Calu3 (cell line): ENCODE results near the gene CLCNKA. TPM values are rescaled to one million over a fixed set of nuclear protein-coding genes. Genes with fewer than 3 reads are reported as not detected.
A peak's percentile ranks its signal among the peaks of the same experiment; 100 is the strongest.

Experiments
- BruUV-seq: library from RNA; stranded (reverse); fragments of 400-500 nt; replicated peaks from 2 replicates; lab custom pipeline; 2021; lab: Mats Ljungman, UMichigan
- CTCF ChIA-PET: fragments of 300-600 bp; sonication (Branson Sonifier 250); formaldehyde crosslinking; loops from one replicate; lab custom pipeline; 2022; ENCODE audit warnings: antibody characterized with exemption; lab: Charles Lee
- DNase-seq: peaks from one replicate; pipeline ENCODE4 v3.0.0; 2022
- H3K27ac Mint-ChIP-seq: one replicate; pipeline ENCODE4 v1.8.0; 2022; ENCODE audit warnings: mixed read lengths; ENCODE audit not compliant: unreplicated experiment
- H3K27me3 Mint-ChIP-seq: one replicate; pipeline ENCODE4 v1.8.0; 2022; ENCODE audit warnings: mixed read lengths; ENCODE audit not compliant: unreplicated experiment
- H3K36me3 Mint-ChIP-seq: one replicate; pipeline ENCODE4 v1.8.0; 2022; ENCODE audit warnings: mild to moderate bottlenecking, moderate library complexity, mixed read lengths; ENCODE audit not compliant: insufficient read depth, unreplicated experiment
- H3K4me1 Mint-ChIP-seq: one replicate; pipeline ENCODE4 v1.8.0; 2022; ENCODE audit warnings: mild to moderate bottlenecking, low read depth, mixed read lengths; ENCODE audit not compliant: unreplicated experiment
- H3K4me3 Mint-ChIP-seq: one replicate; pipeline ENCODE4 v1.8.0; 2022; ENCODE audit warnings: mild to moderate bottlenecking, low read depth, moderate library complexity, mixed read lengths; ENCODE audit not compliant: unreplicated experiment
- H3K9me3 Mint-ChIP-seq: one replicate; pipeline ENCODE4 v1.8.0; 2022; ENCODE audit warnings: low read depth, mixed read lengths; ENCODE audit not compliant: unreplicated experiment
- CTCF ChIP-seq: fragments of 200-600 bp; IDR thresholded peaks from one replicate; pipeline ENCODE4 v1.8.0; 2022; ENCODE audit warnings: antibody characterized with exemption; ENCODE audit not compliant: unreplicated experiment
- intact Hi-C: fragments of 100-400 bp; cut with micrococcal nuclease; formaldehyde crosslinking; loops from one replicate; pipeline ENCODE4 v1.10.0; 2022; ENCODE audit not compliant: unreplicated experiment
- total RNA-seq: library from RNA; stranded (reverse); gene quantifications from 2 replicates; pipeline ENCODE4 v1.2.3, GENCODE V29; 2022

Gene CLCNKA
- total RNA-seq, 1 experiment from 2014 or later, result not detected

GRCh38 chr1:16070640-16071355 lies 49.0 kb downstream of the CLCNKA start:
- no peak overlapping the region for H3K4me3 Mint-ChIP-seq
- intact Hi-C loops, result no loop called here
- no peak for TF ChIP-seq CTCF
- CTCF ChIA-PET, result interaction anchor here (0.5 kb wide), 1 partner anchor 109 kb away, joined by 3 read pairs; no protein-coding TSS in a partner anchor
- DNase-seq, result no peak
- H3K27ac Mint-ChIP-seq, result no peak overlapping the region
- peaks cover 16% of the 10 kb centered on the region for H3K4me1 Mint-ChIP-seq
- H3K36me3 Mint-ChIP-seq, result no peaks in the 10 kb centered on the region
- no TSS peak for BruUV-seq
- H3K9me3 Mint-ChIP-seq, result no peaks in the 10 kb centered on the region
- H3K27me3 Mint-ChIP-seq, result peaks cover under 1% of the 10 kb centered on the region

GRCh38 chr1:16071614-16072013 lies 49.8 kb downstream of the CLCNKA start:
- DNase-seq, result no peak
- H3K27ac Mint-ChIP-seq, result no peak overlapping the region
- BruUV-seq, result no TSS peak
- H3K4me3 Mint-ChIP-seq, result no peak overlapping the region
- no peaks in the 10 kb centered on the region for H3K27me3 Mint-ChIP-seq
- no peaks in the 10 kb centered on the region for H3K36me3 Mint-ChIP-seq
- TF ChIP-seq CTCF, result no peak
- peaks cover 19% of the 10 kb centered on the region for H3K4me1 Mint-ChIP-seq
- no peaks in the 10 kb centered on the region for H3K9me3 Mint-ChIP-seq
- intact Hi-C loops, result no loop called here
- CTCF ChIA-PET, result no interaction called here

GRCh38 chr1:16072095-16072494 lies 50.3 kb downstream of the CLCNKA start:
- Mint-ChIP-seq H3K36me3 (no peaks in the 10 kb centered on the region), H3K4me3 (no peak overlapping the region), H3K27me3 (no peaks in the 10 kb centered on the region), H3K27ac (no peak overlapping the region), H3K9me3 (no peaks in the 10 kb centered on the region), H3K4me1 (peaks cover 24% of the 10 kb centered on the region)
- no peak for DNase-seq
- no peak for TF ChIP-seq CTCF
- CTCF ChIA-PET, result no interaction called here
- no TSS peak for BruUV-seq
- intact Hi-C loops, result no loop called here

- peak overlapping the region; percentile 52 for H3K4me3 Mint-ChIP-seq
- no peak for DNase-seq
Observed at GRCh38 chr1:16072616-16073484, 51.0 kb downstream of the CLCNKA start.

More at GRCh38 chr1:16072616-16073484, 51.0 kb downstream of the CLCNKA start:
- Mint-ChIP-seq H3K36me3 (no peaks in the 10 kb centered on the region), H3K9me3 (no peaks in the 10 kb centered on the region), H3K4me1 (peaks cover 20% of the 10 kb centered on the region), H3K27me3 (no peaks in the 10 kb centered on the region), H3K27ac (no peak overlapping the region)
- BruUV-seq, result no TSS peak
- CTCF ChIA-PET, result interaction anchor here (0.6 kb wide), 2 partner anchors 145 to 291 kb away, joined by 3 read pairs; no protein-coding TSS in a partner anchor
- intact Hi-C loops, result no loop called here
- TF ChIP-seq CTCF, result no peak
